ENCODE data around the gene CNTNAP2.

GRCh38 chr7:148104924-148105323 lies 1988.3 kb downstream of the CNTNAP2 start:
- TF ChIP-seq POLR2AphosphoS5 (IDR thresholded peaks at IDR 0.05; ENCODE audit: low read depth, low read length), result no peak
- TF ChIP-seq POLR2A (IDR thresholded peaks at IDR 0.05; ENCODE audit: low read depth, low read length), result no peak
- TF ChIP-seq TAF1 (IDR thresholded peaks at IDR 0.05; ENCODE audit: low read depth, low read length), result no peak
- TF ChIP-seq PAX5 (IDR thresholded peaks at IDR 0.05; ENCODE audit: insufficient read depth, low read length, severe bottlenecking), result no peak
